HCT116 (cell line): ENCODE measurements around the gene HAPLN3. TPM values are rescaled to one million over a fixed set of nuclear protein-coding genes. Genes with fewer than 3 reads are reported as not detected.

Experiments used
- ATAC-seq: fragments of 200-7000 bp; cut with Tn5 transposase; 2 replicates; pipeline ENCODE4 v1.9.1; 2020; ENCODE audit warnings: mild to moderate bottlenecking, moderate library complexity
- BruUV-seq: library from RNA; stranded (reverse); fragments of 400-500 nt; replicated peaks from 2 replicates; lab custom pipeline; 2021; lab: Mats Ljungman, UMichigan
- CTCF ChIA-PET: fragments of 300-600 bp; sonication (Branson Sonifier 250); formaldehyde crosslinking; loops from one replicate; lab custom pipeline; 2021; ENCODE audit warnings: antibody characterized with exemption; lab: Charles Lee
- POLR2A ChIA-PET: fragments of 300-600, 350-600 bp; sonication (Branson Sonifier 250); formaldehyde crosslinking; loops from one replicate; lab custom pipeline; 2021; ENCODE audit warnings: antibody characterized with exemption; lab: Charles Lee
- RAD21 ChIA-PET, 2 experiments: fragments of 300-600 bp; sonication (Branson Sonifier 250); formaldehyde crosslinking; loops; one replicate each; lab custom pipeline; 2023; ENCODE audit warnings: low total read pairs in 2 of 2; ENCODE audit not compliant: uncharacterized antibody in 2 of 2, unreplicated experiment in 2 of 2, low non-redundant PET in 1 of 2; lab: Charles Lee
- DNase-seq: peaks from one replicate; pipeline ENCODE4 v3.0.0-alpha.2; 2010; ENCODE audit warnings: low read depth, low spot score
- H2AFZ ChIP-seq: fragments of 200-600 bp; shearing (Covaris generic), sonication (generic); 2 replicates; pipeline ENCODE4 v1.6.1; 2017; ENCODE audit warnings: low read depth, mixed run types, mixed read lengths, antibody characterized with exemption, low read length; ENCODE audit not compliant: poor library complexity, severe bottlenecking
- H3K27ac ChIP-seq: 2 replicates; pipeline ENCODE4 v1.5.1; 2012; ENCODE audit warnings: low read depth, low read length
- H3K27me3 ChIP-seq: fragments of 200-600 bp; sonication (generic); 2 replicates; pipeline ENCODE4 v1.6.1; 2016; ENCODE audit warnings: mixed run types, low read length, mixed read lengths; ENCODE audit not compliant: insufficient read depth
- H3K36me3 ChIP-seq, 2 experiments: fragments of 200-500 bp in 1 of 2; fragments of 200-600 bp in 1 of 2; sonication (Bioruptor generic) in 1 of 2; sonication (generic) in 1 of 2; 2 replicates each; pipeline versions ENCODE4 v1.5.1 to v1.6.1; 2014 to 2016; ENCODE audit warnings: low read length in 2 of 2, inconsistent platforms in 1 of 2, mixed read lengths in 1 of 2, mixed run types in 1 of 2; ENCODE audit not compliant: insufficient read depth in 2 of 2, control insufficient read depth in 1 of 2
- H3K4me1 ChIP-seq, 2 experiments: fragments of 200-600 bp in 1 of 2; sonication (generic) in 1 of 2; 2 replicates each; pipeline versions ENCODE4 v1.5.1 to v1.6.1; 2012 to 2017; ENCODE audit warnings: low read length in 2 of 2, inconsistent platforms in 1 of 2, mild to moderate bottlenecking in 1 of 2, mixed read lengths in 1 of 2, mixed run types in 1 of 2, moderate library complexity in 1 of 2; ENCODE audit not compliant: insufficient read depth in 2 of 2, control insufficient read depth in 1 of 2
- H3K4me2 ChIP-seq: fragments of 200-600 bp; sonication (generic); 2 replicates; pipeline ENCODE4 v1.6.1; 2017; ENCODE audit warnings: mixed run types, low read length, mixed read lengths
- H3K4me3 ChIP-seq, 2 experiments: fragments of 200-600 bp in 1 of 2; sonication (generic) in 1 of 2; replicated peaks in 1 of 2; 2 replicates each; pipeline ENCODE4 v1.5.1; 2011 to 2016; ENCODE audit warnings: low read length in 2 of 2, control low read depth in 1 of 2, low read depth in 1 of 2, mild to moderate bottlenecking in 1 of 2, mixed read lengths in 1 of 2, mixed run types in 1 of 2
- H3K79me2 ChIP-seq: fragments of 200-600 bp; sonication (generic); 2 replicates; pipeline ENCODE4 v1.6.1; 2017; ENCODE audit warnings: mild to moderate bottlenecking, mixed run types, low read length, moderate library complexity, mixed read lengths; ENCODE audit not compliant: insufficient read depth
- H3K9ac ChIP-seq: fragments of 200-600 bp; sonication (generic); 2 replicates; pipeline ENCODE4 v1.6.1; 2016; ENCODE audit warnings: low read length, mixed read lengths
- H3K9me2 ChIP-seq: fragments of 200-600 bp; sonication (generic), shearing (Covaris generic); 2 replicates; pipeline ENCODE4 v1.6.1; 2017; ENCODE audit warnings: mixed run types, mild to moderate bottlenecking, moderate library complexity; ENCODE audit not compliant: insufficient read depth
- H3K9me3 ChIP-seq, 2 experiments: fragments of 200-500 bp in 1 of 2; fragments of 200-600 bp in 1 of 2; sonication (Bioruptor generic) in 1 of 2; sonication (generic) in 1 of 2; 2 replicates each; pipeline ENCODE4 v1.6.1; 2014 to 2017; ENCODE audit warnings: low read length in 2 of 2, mixed read lengths in 2 of 2, inconsistent platforms in 1 of 2, low read depth in 1 of 2, mild to moderate bottlenecking in 1 of 2, mixed run types in 1 of 2, moderate library complexity in 1 of 2; ENCODE audit not compliant: control insufficient read depth in 1 of 2, insufficient read depth in 1 of 2
- H4K20me1 ChIP-seq: fragments of 200-600 bp; sonication (generic), shearing (Covaris generic); 2 replicates; pipeline ENCODE4 v1.6.1; 2017; ENCODE audit warnings: mixed run types, mild to moderate bottlenecking, moderate library complexity; ENCODE audit not compliant: insufficient read depth
- CBX3 ChIP-seq: IDR thresholded peaks from 2 replicates; pipeline ENCODE4 v1.6.1; 2012; ENCODE audit warnings: low read depth
- CEBPB ChIP-seq: IDR thresholded peaks from 2 replicates; pipeline ENCODE4 v1.6.1; 2012; ENCODE audit warnings: low read depth
- ELF1 ChIP-seq: IDR thresholded peaks from 2 replicates; pipeline ENCODE4 v1.6.1; 2012; ENCODE audit warnings: low read depth, borderline replicate concordance
- EZH2 ChIP-seq: fragments of 200-600 bp; sonication (generic); IDR thresholded peaks from 2 replicates; pipeline ENCODE4 v1.6.1; 2017; ENCODE audit warnings: antibody characterized with exemption, mixed run types
- FOSL1 ChIP-seq: IDR thresholded peaks from 2 replicates; pipeline ENCODE4 v1.6.1; 2012; ENCODE audit warnings: low read depth
- MAX ChIP-seq: IDR thresholded peaks from 2 replicates; pipeline ENCODE4 v1.6.1; 2012
- POLR2A ChIP-seq: IDR thresholded peaks from 2 replicates; pipeline ENCODE4 v1.7.0; 2011; ENCODE audit warnings: borderline replicate concordance; ENCODE audit not compliant: insufficient read depth, insufficient read length; ENCODE audit errors: extremely low read depth
- POLR2AphosphoS5 ChIP-seq: IDR thresholded peaks from 2 replicates; pipeline ENCODE4 v1.6.1; 2011; ENCODE audit warnings: mild to moderate bottlenecking, low read depth, low read length, moderate library complexity
- RAD21 ChIP-seq: IDR thresholded peaks from 2 replicates; pipeline ENCODE4 v1.6.1; 2012; ENCODE audit warnings: low read depth, mild to moderate bottlenecking
- SIN3A ChIP-seq: IDR thresholded peaks from 2 replicates; pipeline ENCODE4 v1.6.1; 2012; ENCODE audit warnings: low read depth
- SRF ChIP-seq: IDR thresholded peaks from 2 replicates; pipeline ENCODE4 v1.6.1; 2012; ENCODE audit warnings: low read depth
- YY1 ChIP-seq: IDR thresholded peaks from 2 replicates; pipeline ENCODE4 v1.6.1; 2011; ENCODE audit warnings: low read length, low read depth, moderate library complexity, mild to moderate bottlenecking; ENCODE audit not compliant: insufficient replicate concordance; ENCODE audit errors: extremely low read depth
- ZBTB33 ChIP-seq: IDR thresholded peaks from 2 replicates; pipeline ENCODE4 v1.6.1; 2011; ENCODE audit warnings: mild to moderate bottlenecking, low read length, moderate library complexity; ENCODE audit not compliant: insufficient replicate concordance; ENCODE audit errors: extremely low read depth
- ZFX ChIP-seq: fragments of 450-650 bp; IDR thresholded peaks from 2 replicates; pipeline ENCODE4 v1.6.1; 2017
- intact Hi-C: fragments of 100-400 bp; cut with micrococcal nuclease; formaldehyde crosslinking; loops from 2 replicates; pipeline ENCODE4 v1.10.0; 2022
- total RNA-seq: library from RNA; stranded (reverse); gene quantifications from one replicate; pipeline ENCODE4 v1.2.1, GENCODE V29; 2021; ENCODE audit not compliant: unreplicated experiment

The HAPLN3 gene
- total RNA-seq, 1 experiment from 2014 or later, result 10.9 TPM

GRCh38 chr15:88841236-88841635, 54.1 kb downstream of the HAPLN3 start:
- Histone ChIP-seq H3K9me2 (no peaks in the 10 kb centered on the region), H3K79me2 (no peaks in the 10 kb centered on the region), H3K27me3 (no peaks in the 10 kb centered on the region), H4K20me1 (no peaks in the 10 kb centered on the region), H3K4me1 (no peaks in the 10 kb centered on the region), H3K27ac (no peak overlapping the region), H3K36me3 (no peaks in the 10 kb centered on the region), H3K4me3 (no peak overlapping the region), H3K9ac (no peak overlapping the region), H2AFZ (no peak overlapping the region), H3K9me3 (no peaks in the 10 kb centered on the region)
- DNase-seq (no peak), ATAC-seq (no peak)
- ChIA-PET POLR2A (no interaction called here), RAD21 (no interaction called here)
- BruUV-seq, result no TSS peak
- intact Hi-C loops, result no loop called here
- no peak for TF ChIP-seq FOSL1
- TF ChIP-seq CEBPB, result no peak
- TF ChIP-seq ELF1, result no peak
- no peak for TF ChIP-seq MAX
- TF ChIP-seq SIN3A, result no peak
- no peak for TF ChIP-seq RAD21
- TF ChIP-seq POLR2AphosphoS5, result no peak
- no peak for TF ChIP-seq SRF
- no peak for TF ChIP-seq EZH2
- TF ChIP-seq CBX3, result no peak
- no peak for TF ChIP-seq YY1
- TF ChIP-seq ZFX, result no peak
- no peak for TF ChIP-seq ZBTB33
- no peak for TF ChIP-seq POLR2A
- TF ChIP-seq, all 23 proteins: peak for 0
- H3K4me2 ChIP-seq, result no peak overlapping the region
- CTCF ChIA-PET, result no interaction called here
